HG03025 (cell line): Measurements from ENCODE around the gene ZEB2.
A peak's percentile ranks its signal among the peaks of the same experiment; 100 is the strongest.

ENCODE experiments used
- ATAC-seq: cut with Tn5 transposase; IDR thresholded peaks from one replicate; pipeline ENCODE4 v1.9.1; 2021; ENCODE audit warnings: mild to moderate bottlenecking, moderate library complexity; ENCODE audit not compliant: unreplicated experiment, low FRiP score

The ZEB2 gene

GRCh38 chr2:144455987-144456386, 63.9 kb downstream of the ZEB2 start:
- ATAC-seq = no peak

GRCh38 chr2:144454466-144455287, 65.2 kb downstream of the ZEB2 start:
- no peak for ATAC-seq

- no peak for ATAC-seq
Observed at GRCh38 chr2:144453486-144454158, 66.3 kb downstream of the ZEB2 start.

GRCh38 chr2:144452989-144453336, 67.0 kb downstream of the ZEB2 start:
- no peak for ATAC-seq

GRCh38 chr2:144452169-144452988, 67.5 kb downstream of the ZEB2 start:
- no peak for ATAC-seq

GRCh38 chr2:144451443-144451842, 68.5 kb downstream of the ZEB2 start:
- ATAC-seq = no peak

- peak; percentile 75 for ATAC-seq
Observed at GRCh38 chr2:144449028-144449406, 70.9 kb downstream of the ZEB2 start.

- ATAC-seq = peak; percentile 27
Observed at GRCh38 chr2:144448389-144449027, 71.4 kb downstream of the ZEB2 start.

GRCh38 chr2:144447535-144447934, 72.4 kb downstream of the ZEB2 start:
- no peak for ATAC-seq

- ATAC-seq = no peak
Observed at GRCh38 chr2:144446136-144446535, 73.8 kb downstream of the ZEB2 start.

GRCh38 chr2:144445196-144445595, 74.7 kb downstream of the ZEB2 start:
- no peak for ATAC-seq

GRCh38 chr2:144443837-144444817, 75.8 kb downstream of the ZEB2 start:
- ATAC-seq = no peak

GRCh38 chr2:144441711-144442141, 78.2 kb downstream of the ZEB2 start:
- ATAC-seq = no peak

GRCh38 chr2:144439993-144440392, 79.9 kb downstream of the ZEB2 start:
- no peak for ATAC-seq

- ATAC-seq = no peak
Observed at GRCh38 chr2:144438801-144439631, 80.9 kb downstream of the ZEB2 start.

GRCh38 chr2:144437636-144438035, 82.3 kb downstream of the ZEB2 start:
- no peak for ATAC-seq

- ATAC-seq = no peak
Observed at GRCh38 chr2:144434425-144435222, 85.3 kb downstream of the ZEB2 start.

GRCh38 chr2:144432921-144433320, 87.0 kb downstream of the ZEB2 start:
- ATAC-seq = no peak
